ENCODE data around the gene ARL5C.

The ARL5C gene

GRCh38 chr17:39144416-39144840 is 21.5 kb downstream of the ARL5C start:
- 87 to 89% methylated on average over 9 of the region's 9 CpGs for WGBS, 2 experiments
- Histone ChIP-seq H3K4me3 (ENCODE audit: insufficient read depth, low read depth, low read length) (no peak overlapping the region), H3K36me3 (ENCODE audit: control insufficient read depth, insufficient read depth, low read length) (no peaks in the 10 kb centered on the region), H3K27ac (ENCODE audit: insufficient read depth, low read depth, low read length, poor library complexity, severe bottlenecking) (no peak overlapping the region), H3K27me3 (ENCODE audit: control insufficient read depth, insufficient read depth, low read length, poor library complexity, severe bottlenecking) (peaks cover 8% of the 10 kb centered on the region), H3K9me3 (ENCODE audit: control insufficient read depth, low read length) (no peaks in the 10 kb centered on the region), H3K4me1 (ENCODE audit: control insufficient read depth, insufficient read depth, low read length) (no peaks in the 10 kb centered on the region)

- Histone ChIP-seq H3K4me3 (ENCODE audit: insufficient read depth, low read depth, low read length) (no peak overlapping the region), H3K27me3 (ENCODE audit: control insufficient read depth, insufficient read depth, low read length, poor library complexity, severe bottlenecking) (no peaks in the 10 kb centered on the region), H3K4me1 (ENCODE audit: control insufficient read depth, insufficient read depth, low read length) (no peaks in the 10 kb centered on the region), H3K9me3 (ENCODE audit: control insufficient read depth, low read length) (no peaks in the 10 kb centered on the region), H3K36me3 (ENCODE audit: control insufficient read depth, insufficient read depth, low read length) (no peaks in the 10 kb centered on the region), H3K27ac (ENCODE audit: insufficient read depth, low read depth, low read length, poor library complexity, severe bottlenecking) (no peak overlapping the region)
- 92 to 95% methylated on average over 7 of the region's 7 CpGs for WGBS, 2 experiments
Measured at GRCh38 chr17:39143552-39144093, 22.3 kb downstream of the ARL5C start.

- Histone ChIP-seq H3K4me1 (ENCODE audit: control insufficient read depth, insufficient read depth, low read length) (no peaks in the 10 kb centered on the region), H3K4me3 (ENCODE audit: insufficient read depth, low read depth, low read length) (no peak overlapping the region), H3K27ac (ENCODE audit: insufficient read depth, low read depth, low read length, poor library complexity, severe bottlenecking) (no peak overlapping the region), H3K9me3 (ENCODE audit: control insufficient read depth, low read length) (no peaks in the 10 kb centered on the region), H3K36me3 (ENCODE audit: control insufficient read depth, insufficient read depth, low read length) (no peaks in the 10 kb centered on the region), H3K27me3 (ENCODE audit: control insufficient read depth, insufficient read depth, low read length, poor library complexity, severe bottlenecking) (no peaks in the 10 kb centered on the region)
- 94 to 96% methylated on average over 11 of the region's 11 CpGs for WGBS, 2 experiments
Measured at GRCh38 chr17:39141915-39142664, 23.9 kb downstream of the ARL5C start.

DNA sequence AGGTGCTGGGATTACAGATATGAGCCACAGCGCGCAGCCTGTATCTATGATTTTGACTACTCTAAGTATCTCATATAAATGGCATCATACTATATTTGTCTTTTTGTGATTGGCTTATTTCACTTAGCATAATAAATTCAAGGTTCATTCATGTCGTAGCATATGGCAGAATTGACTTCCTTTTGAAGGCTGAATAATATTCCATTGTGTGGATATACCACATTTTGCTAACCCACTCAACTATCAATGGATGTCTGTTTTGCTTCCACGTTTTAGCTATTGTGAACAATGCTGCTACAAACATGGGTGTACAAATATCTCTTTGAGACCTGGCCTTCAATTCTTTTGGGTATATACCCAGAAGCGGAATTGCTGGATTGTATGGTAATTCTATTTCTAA is 24.7 kb downstream of the ARL5C start:
- no peaks in the 10 kb centered on the region for H3K4me1 ChIP-seq (ENCODE audit: control insufficient read depth, insufficient read depth, low read length)
- WGBS, 2 experiments: 95 to 97% methylated on average over 3 to 4 of the region's 5 CpGs
- H3K27ac ChIP-seq (ENCODE audit: insufficient read depth, low read depth, low read length, poor library complexity, severe bottlenecking): no peak overlapping the region
- no peaks in the 10 kb centered on the region for H3K36me3 ChIP-seq (ENCODE audit: control insufficient read depth, insufficient read depth, low read length)
- no peak overlapping the region for H3K4me3 ChIP-seq (ENCODE audit: insufficient read depth, low read depth, low read length)
- H3K27me3 ChIP-seq (ENCODE audit: control insufficient read depth, insufficient read depth, low read length, poor library complexity, severe bottlenecking): no peaks in the 10 kb centered on the region
- H3K9me3 ChIP-seq (ENCODE audit: control insufficient read depth, low read length): no peaks in the 10 kb centered on the region

GRCh38 chr17:39139561-39139960 is 26.4 kb downstream of the ARL5C start:
- Histone ChIP-seq H3K27ac (ENCODE audit: insufficient read depth, low read depth, low read length, poor library complexity, severe bottlenecking) (no peak overlapping the region), H3K9me3 (ENCODE audit: control insufficient read depth, low read length) (no peaks in the 10 kb centered on the region), H3K4me1 (ENCODE audit: control insufficient read depth, insufficient read depth, low read length) (no peaks in the 10 kb centered on the region), H3K4me3 (ENCODE audit: insufficient read depth, low read depth, low read length) (no peak overlapping the region), H3K36me3 (ENCODE audit: control insufficient read depth, insufficient read depth, low read length) (no peaks in the 10 kb centered on the region), H3K27me3 (ENCODE audit: control insufficient read depth, insufficient read depth, low read length, poor library complexity, severe bottlenecking) (no peaks in the 10 kb centered on the region)
- 94 to 96% methylated on average over 9 of the region's 9 CpGs for WGBS, 2 experiments

- Histone ChIP-seq H3K4me1 (ENCODE audit: control insufficient read depth, insufficient read depth, low read length) (no peaks in the 10 kb centered on the region), H3K27ac (ENCODE audit: insufficient read depth, low read depth, low read length, poor library complexity, severe bottlenecking) (no peak overlapping the region), H3K4me3 (ENCODE audit: insufficient read depth, low read depth, low read length) (no peak overlapping the region), H3K27me3 (ENCODE audit: control insufficient read depth, insufficient read depth, low read length, poor library complexity, severe bottlenecking) (no peaks in the 10 kb centered on the region), H3K36me3 (ENCODE audit: control insufficient read depth, insufficient read depth, low read length) (no peaks in the 10 kb centered on the region), H3K9me3 (ENCODE audit: control insufficient read depth, low read length) (no peaks in the 10 kb centered on the region)
- WGBS, 2 experiments: 88 to 93% methylated on average over 2 of the region's 2 CpGs
Measured at GRCh38 chr17:39139161-39139511, 26.8 kb downstream of the ARL5C start.

DNA sequence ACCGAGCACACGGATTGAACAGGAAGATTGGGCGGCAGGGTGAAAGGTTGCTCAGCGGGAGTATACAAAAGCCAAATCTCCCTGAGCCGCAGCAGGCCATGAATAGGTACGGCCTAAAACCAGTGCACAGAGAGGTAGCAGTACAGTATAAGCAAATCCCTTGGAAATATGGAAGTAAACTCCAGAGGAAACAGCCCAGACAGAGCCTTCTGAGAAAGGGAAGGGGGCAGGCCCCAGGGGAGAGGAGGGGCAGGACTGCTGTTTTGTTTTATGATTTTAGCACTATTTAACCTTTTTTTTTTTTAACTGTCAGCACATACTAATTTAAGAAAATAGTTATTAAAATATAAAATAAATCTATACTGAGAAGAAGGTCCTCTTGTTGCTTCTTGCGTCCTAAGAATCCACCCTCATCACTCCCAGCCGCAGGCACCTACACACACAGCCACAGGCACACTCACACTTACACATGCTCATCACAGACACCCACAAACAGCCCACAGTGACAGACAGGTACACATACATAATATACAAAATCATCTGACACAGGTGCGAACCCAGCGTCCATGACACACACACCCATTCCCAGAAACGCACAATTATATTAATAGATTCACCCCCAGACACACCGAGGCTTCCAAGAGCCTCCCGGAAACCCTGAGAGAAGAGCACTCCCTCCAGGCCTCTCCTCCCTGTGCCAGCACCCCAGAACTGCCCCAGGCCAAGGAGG is 27.4 kb downstream of the ARL5C start:
- H3K27ac ChIP-seq (ENCODE audit: insufficient read depth, low read depth, low read length, poor library complexity, severe bottlenecking): no peak overlapping the region
- H3K27me3 ChIP-seq (ENCODE audit: control insufficient read depth, insufficient read depth, low read length, poor library complexity, severe bottlenecking): no peaks in the 10 kb centered on the region
- H3K36me3 ChIP-seq (ENCODE audit: control insufficient read depth, insufficient read depth, low read length): no peaks in the 10 kb centered on the region
- WGBS, 2 experiments: 94 to 95% methylated on average over 13 of the region's 13 CpGs
- H3K4me3 ChIP-seq (ENCODE audit: insufficient read depth, low read depth, low read length): no peak overlapping the region
- no peaks in the 10 kb centered on the region for H3K4me1 ChIP-seq (ENCODE audit: control insufficient read depth, insufficient read depth, low read length)
- H3K9me3 ChIP-seq (ENCODE audit: control insufficient read depth, low read length): no peaks in the 10 kb centered on the region

GRCh38 chr17:39134878-39135277 is 31.1 kb downstream of the ARL5C start:
- no peaks in the 10 kb centered on the region for H3K36me3 ChIP-seq (ENCODE audit: control insufficient read depth, insufficient read depth, low read length)
- no peaks in the 10 kb centered on the region for H3K9me3 ChIP-seq (ENCODE audit: control insufficient read depth, low read length)
- no peak overlapping the region for H3K27ac ChIP-seq (ENCODE audit: insufficient read depth, low read depth, low read length, poor library complexity, severe bottlenecking)
- no peaks in the 10 kb centered on the region for H3K27me3 ChIP-seq (ENCODE audit: control insufficient read depth, insufficient read depth, low read length, poor library complexity, severe bottlenecking)
- H3K4me3 ChIP-seq (ENCODE audit: insufficient read depth, low read depth, low read length): no peak overlapping the region
- H3K4me1 ChIP-seq (ENCODE audit: control insufficient read depth, insufficient read depth, low read length): no peaks in the 10 kb centered on the region
- WGBS, 2 experiments: 90 to 93% methylated on average over 6 of the region's 6 CpGs

DNA sequence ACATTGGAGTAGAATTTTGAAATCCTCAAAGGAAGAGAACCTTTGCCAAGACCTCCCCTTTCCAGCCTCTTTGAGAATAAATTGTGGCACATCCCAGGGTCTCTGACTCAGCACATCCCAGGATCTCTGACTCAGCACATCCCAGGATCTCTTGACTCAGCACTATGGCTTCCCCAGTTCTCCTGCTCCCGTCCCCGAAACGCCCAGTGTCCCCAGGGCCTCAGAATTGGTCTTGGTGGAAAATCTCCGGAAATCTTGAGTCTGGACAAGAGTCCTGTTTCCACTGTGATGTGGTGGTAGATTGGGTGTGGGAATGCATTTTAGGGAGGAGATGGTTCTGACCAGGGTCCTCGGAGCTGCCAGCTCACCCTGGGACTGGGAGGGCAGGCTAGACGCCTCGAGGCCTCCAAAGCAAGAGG is 33.8 kb downstream of the ARL5C start:
- Histone ChIP-seq H3K4me1 (ENCODE audit: control insufficient read depth, insufficient read depth, low read length) (no peaks in the 10 kb centered on the region), H3K27ac (ENCODE audit: insufficient read depth, low read depth, low read length, poor library complexity, severe bottlenecking) (no peak overlapping the region), H3K9me3 (ENCODE audit: control insufficient read depth, low read length) (no peaks in the 10 kb centered on the region), H3K4me3 (ENCODE audit: insufficient read depth, low read depth, low read length) (no peak overlapping the region), H3K27me3 (ENCODE audit: control insufficient read depth, insufficient read depth, low read length, poor library complexity, severe bottlenecking) (no peaks in the 10 kb centered on the region), H3K36me3 (ENCODE audit: control insufficient read depth, insufficient read depth, low read length) (no peaks in the 10 kb centered on the region)
- 91 to 93% methylated on average over 7 of the region's 7 CpGs for WGBS, 2 experiments

- H3K4me1 ChIP-seq (ENCODE audit: control insufficient read depth, insufficient read depth, low read length): no peaks in the 10 kb centered on the region
- H3K27me3 ChIP-seq (ENCODE audit: control insufficient read depth, insufficient read depth, low read length, poor library complexity, severe bottlenecking): no peaks in the 10 kb centered on the region
- H3K4me3 ChIP-seq (ENCODE audit: insufficient read depth, low read depth, low read length): no peak overlapping the region
- 84 to 86% methylated on average over 6 of the region's 6 CpGs for WGBS, 2 experiments
- H3K36me3 ChIP-seq (ENCODE audit: control insufficient read depth, insufficient read depth, low read length): no peaks in the 10 kb centered on the region
- H3K27ac ChIP-seq (ENCODE audit: insufficient read depth, low read depth, low read length, poor library complexity, severe bottlenecking): no peak overlapping the region
- no peaks in the 10 kb centered on the region for H3K9me3 ChIP-seq (ENCODE audit: control insufficient read depth, low read length)
Measured at GRCh38 chr17:39131616-39132015, 34.3 kb downstream of the ARL5C start.

Data from ectodermal cell (in vitro differentiated cells).